SU-DHL-6 (cell line): ENCODE measurements around the gene LAMTOR4.

Source experiments
- H2AFZ ChIP-seq: fragments of 200-600 bp; sonication (generic); 2 replicates; pipeline ENCODE4 v1.6.1; 2014; ENCODE audit warnings: low read depth, mild to moderate bottlenecking, moderate library complexity, mixed read lengths, antibody characterized with exemption, low read length; ENCODE audit not compliant: severe bottlenecking
- H3F3A ChIP-seq: fragments of 200-600 bp; shearing (Covaris generic); 2 replicates; pipeline ENCODE4 v1.6.0; 2016; ENCODE audit warnings: antibody characterized with exemption, mild to moderate bottlenecking; ENCODE audit not compliant: insufficient read depth
- H3K27ac ChIP-seq: fragments of 200-600 bp; sonication (generic); 2 replicates; pipeline ENCODE4 v1.5.1; 2016; ENCODE audit warnings: low read depth, mild to moderate bottlenecking, low read length, moderate library complexity, mixed read lengths
- H3K27me3 ChIP-seq: fragments of 200-600 bp; sonication (generic), shearing (Covaris generic); 2 replicates; pipeline ENCODE4 v1.6.0; 2014; ENCODE audit warnings: mild to moderate bottlenecking, low read length
- H3K36me3 ChIP-seq: fragments of 200-600 bp; sonication (generic); 2 replicates; pipeline ENCODE4 v1.6.1; 2014; ENCODE audit warnings: mild to moderate bottlenecking, low read length, mixed read lengths
- H3K4me2 ChIP-seq: fragments of 300-600, 200-600 bp; shearing (Covaris generic), sonication (generic); 2 replicates; pipeline ENCODE4 v1.6.0; 2014; ENCODE audit warnings: low read length, low read depth, mild to moderate bottlenecking; ENCODE audit not compliant: poor library complexity, severe bottlenecking
- H3K4me3 ChIP-seq: fragments of 200-600 bp; sonication (generic); 2 replicates; pipeline ENCODE4 v1.5.1; 2014; ENCODE audit warnings: antibody characterized with exemption, low read length, mild to moderate bottlenecking, mixed read lengths; ENCODE audit not compliant: insufficient read depth, poor library complexity, severe bottlenecking
- H3K79me2 ChIP-seq: fragments of 200-600 bp; sonication (generic); 2 replicates; pipeline ENCODE4 v1.6.1; 2014; ENCODE audit warnings: mild to moderate bottlenecking, low read length, moderate library complexity; ENCODE audit not compliant: insufficient read depth
- H3K9ac ChIP-seq: fragments of 200-600 bp; sonication (generic); 2 replicates; pipeline ENCODE4 v1.7.0; 2014; ENCODE audit warnings: mild to moderate bottlenecking, low read length
- H3K9me2 ChIP-seq: fragments of 200-600 bp; sonication (generic); replicated peaks from 2 replicates; pipeline ENCODE4 v1.6.1; 2014; ENCODE audit warnings: low read length; ENCODE audit not compliant: insufficient read depth
- H3K9me3 ChIP-seq: fragments of 200-600 bp; sonication (generic); 2 replicates; pipeline ENCODE4 v1.6.1; 2014; ENCODE audit warnings: low read length, mixed read lengths; ENCODE audit not compliant: insufficient read depth
- H4K20me1 ChIP-seq: fragments of 200-600 bp; sonication (generic); 2 replicates; pipeline ENCODE4 v1.6.1; 2014; ENCODE audit warnings: low read depth, mild to moderate bottlenecking, antibody characterized with exemption, low read length, moderate library complexity, mixed read lengths
- CTCF ChIP-seq: fragments of 200-600 bp; sonication (generic); IDR thresholded peaks from one replicate; pipeline ENCODE4 v1.5.1; 2017; ENCODE audit warnings: antibody characterized with exemption, mild to moderate bottlenecking, low read length, moderate library complexity; ENCODE audit not compliant: insufficient read depth, poor library complexity, severe bottlenecking
- EZH2phosphoT487 ChIP-seq: fragments of 200-600 bp; sonication (generic), shearing (Covaris generic); conservative IDR thresholded peaks from 2 replicates; pipeline ENCODE4 v1.6.1; 2018; ENCODE audit warnings: mild to moderate bottlenecking, antibody characterized with exemption, low read length, moderate library complexity, mixed read lengths

Gene LAMTOR4

GRCh38 chr7:100106633-100107032 is 42.1 kb upstream of the LAMTOR4 start:
- Histone ChIP-seq H3K9me2 (no peaks in the 10 kb centered on the region), H3K36me3 (no peaks in the 10 kb centered on the region; the same call in 1 of the 2 replicates), H3K27me3 (no peaks in the 10 kb centered on the region), H3K79me2 (no peaks in the 10 kb centered on the region), H4K20me1 (no peaks in the 10 kb centered on the region), H3K4me2 (no peak overlapping the region), H3K4me3 (no peak overlapping the region), H3F3A (peaks cover 6% of the 10 kb centered on the region; the same call in 1 of the 2 replicates), H3K9ac (no peak overlapping the region), H3K9me3 (no peaks in the 10 kb centered on the region), H2AFZ (no peak overlapping the region), H3K27ac (no peak overlapping the region)
- TF ChIP-seq CTCF, result no peak
- no peak for TF ChIP-seq EZH2phosphoT487

DNA sequence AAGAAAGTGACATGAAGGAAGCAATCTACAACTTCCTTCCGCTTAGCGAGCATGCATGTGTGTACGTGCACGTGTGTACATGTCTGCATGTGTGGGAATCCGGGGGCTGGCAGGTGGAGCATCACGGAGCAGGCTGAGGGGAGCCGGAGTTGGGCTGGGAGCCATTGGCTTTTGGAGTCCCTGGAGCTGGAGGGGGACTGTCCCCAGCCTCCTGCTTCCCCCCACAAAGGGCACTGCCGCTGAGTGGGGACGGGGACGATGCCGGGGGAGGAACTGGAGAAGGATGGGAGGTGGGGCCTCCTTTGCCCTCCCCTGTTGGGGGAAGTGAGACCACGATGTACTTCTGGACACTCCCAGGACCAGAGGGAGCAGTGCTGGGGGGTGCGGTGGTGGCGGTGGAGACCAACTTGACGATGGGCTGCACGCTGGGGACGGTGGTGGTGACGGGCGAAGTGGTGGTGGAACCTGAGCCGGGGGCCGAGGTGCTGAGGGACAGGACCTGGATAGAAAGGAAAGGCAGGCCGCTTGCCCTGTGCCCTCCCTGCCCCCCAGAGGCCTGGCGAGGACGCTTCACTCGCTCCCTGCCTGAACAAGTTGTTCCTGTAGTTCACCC is 41.5 kb upstream of the LAMTOR4 start:
- Histone ChIP-seq H3K27ac (no peak overlapping the region), H3K36me3 (no peaks in the 10 kb centered on the region; the same call in 1 of the 2 replicates), H4K20me1 (no peaks in the 10 kb centered on the region), H3K9me3 (no peaks in the 10 kb centered on the region), H2AFZ (no peak overlapping the region), H3K9ac (no peak overlapping the region), H3K27me3 (no peaks in the 10 kb centered on the region), H3K79me2 (no peaks in the 10 kb centered on the region), H3F3A (peaks cover 5% of the 10 kb centered on the region; the same call in 1 of the 2 replicates), H3K4me3 (no peak overlapping the region), H3K4me2 (no peak overlapping the region), H3K9me2 (no peaks in the 10 kb centered on the region)
- TF ChIP-seq CTCF (no peak), EZH2phosphoT487 (no peak)

DNA sequence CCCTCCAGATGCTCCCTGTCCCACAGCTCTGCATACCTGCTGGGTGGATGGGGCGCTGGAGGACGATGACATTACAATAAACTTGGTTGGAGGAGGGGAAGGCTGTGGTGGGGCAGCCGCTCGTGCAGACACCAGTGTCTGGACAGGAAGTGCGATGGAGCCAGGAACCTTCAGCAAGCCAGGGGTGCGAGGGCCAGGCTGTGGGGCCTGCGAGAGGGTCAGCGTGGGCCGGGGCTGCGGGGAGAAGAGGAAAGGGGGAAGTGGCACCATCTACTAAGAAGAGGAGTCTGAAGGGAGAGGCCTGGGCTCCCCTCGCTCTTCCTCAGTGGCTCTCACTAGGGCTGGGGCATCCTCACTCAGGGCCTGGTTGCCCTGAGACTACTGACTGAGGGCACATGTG is 40.8 kb upstream of the LAMTOR4 start:
- no peak overlapping the region for H3K9ac ChIP-seq
- no peaks in the 10 kb centered on the region for H3F3A ChIP-seq
- H3K27ac ChIP-seq, result no peak overlapping the region
- no peaks in the 10 kb centered on the region for H3K9me2 ChIP-seq
- H3K9me3 ChIP-seq, result no peaks in the 10 kb centered on the region
- TF ChIP-seq EZH2phosphoT487 (no peak), CTCF (no peak)
- no peaks in the 10 kb centered on the region for H3K79me2 ChIP-seq
- H3K36me3 ChIP-seq, result no peaks in the 10 kb centered on the region; the same call in 1 of the 2 replicates
- no peak overlapping the region for H2AFZ ChIP-seq
- no peaks in the 10 kb centered on the region for H4K20me1 ChIP-seq
- H3K27me3 ChIP-seq, result no peaks in the 10 kb centered on the region
- H3K4me2 ChIP-seq, result no peak overlapping the region
- H3K4me3 ChIP-seq, result no peak overlapping the region
